HepG2 (cell line): ENCODE data around the gene HOXA10. TPM values are rescaled to one million over a fixed set of nuclear protein-coding genes. Genes with fewer than 3 reads are reported as not detected.

ENCODE experiments used
- CBX1 ChIP-seq: IDR thresholded peaks from one replicate; pipeline ENCODE4 v1.6.1; 2016; ENCODE audit warnings: antibody characterized with exemption, low read depth
- KDM2A ChIP-seq: sonication (generic); formaldehyde crosslinking; IDR thresholded peaks from 2 replicates; pipeline ENCODE4 v1.4.0; 2020; ENCODE audit warnings: low read depth, missing genetic modification reagents, borderline replicate concordance
- ZBTB10 ChIP-seq: sonication (generic); formaldehyde crosslinking; IDR thresholded peaks from 2 replicates; pipeline ENCODE4 v1.4.0; 2020; ENCODE audit warnings: missing genetic modification reagents, borderline replicate concordance
- ZBTB7B ChIP-seq: sonication (generic); formaldehyde crosslinking; IDR thresholded peaks from 2 replicates; pipeline ENCODE4 v1.4.0; 2020; ENCODE audit warnings: missing genetic modification reagents
- ZNF337 ChIP-seq: sonication (generic); formaldehyde crosslinking; IDR thresholded peaks from 2 replicates; pipeline ENCODE4 v1.5.1; 2020; ENCODE audit warnings: missing genetic modification reagents, low read depth, mild to moderate bottlenecking, borderline replicate concordance
- ZNF550 ChIP-seq: sonication (generic); formaldehyde crosslinking; IDR thresholded peaks from 2 replicates; pipeline ENCODE4 v1.4.0; 2020; ENCODE audit warnings: mild to moderate bottlenecking, missing genetic modification reagents, borderline replicate concordance
- ZNF558 ChIP-seq: sonication (generic); formaldehyde crosslinking; IDR thresholded peaks from 2 replicates; pipeline ENCODE4 v1.9.0; 2022; ENCODE audit warnings: mild to moderate bottlenecking, missing genetic modification reagents, borderline replicate concordance
- ZNF644 ChIP-seq: IDR thresholded peaks from 2 replicates; pipeline ENCODE4 v1.6.1; 2016; ENCODE audit warnings: low read depth
- ZNF75D ChIP-seq: sonication (generic); formaldehyde crosslinking; IDR thresholded peaks from 2 replicates; pipeline ENCODE4 v1.8.1; 2023; ENCODE audit warnings: missing genetic modification reagents, mild to moderate bottlenecking, borderline replicate concordance
- polyA plus RNA-seq, 8 experiments: library from polyadenylated mRNA; depleted of rRNA in 3 of 8; stranded (reverse) in 7 of 8; unstranded in 1 of 8; fragments of >200 nt; fragmentation: Illumina TruSeq in 4 of 8; extraction: Trizol in 4 of 8; gene quantifications; 2 replicates each; pipeline versions ENCODE4 v1.2.1 to v1.2.3, GENCODE V29; 2011 to 2016; ENCODE audit warnings: low read depth in 4 of 8, missing spikeins in 1 of 8, mixed read lengths in 1 of 8; ENCODE audit not compliant: insufficient read depth in 1 of 8
- total RNA-seq, 5 experiments: library from RNA; depleted of rRNA; stranded (reverse); fragments of >200 nt; fragmentation: Illumina TruSeq; extraction: Trizol; gene quantifications; 2 replicates each; pipeline ENCODE4 v1.2.3, GENCODE V29; 2016; ENCODE audit warnings: low read depth in 1 of 5
- TF ChIP-seq, protein P1 (sequence below), 2 experiments: sonication (generic) in 1 of 2; formaldehyde crosslinking in 1 of 2; IDR thresholded peaks; 2 replicates each; pipeline versions ENCODE4 v1.4.0 to v1.6.1; 2016 to 2020; ENCODE audit warnings: borderline replicate concordance in 1 of 2, low read depth in 1 of 2, mild to moderate bottlenecking in 1 of 2, missing genetic modification reagents in 1 of 2
- TF ChIP-seq, protein P2 (sequence below): sonication (generic); formaldehyde crosslinking; IDR thresholded peaks from 2 replicates; pipeline ENCODE4 v1.5.0; 2020; ENCODE audit warnings: mild to moderate bottlenecking, missing genetic modification reagents, borderline replicate concordance

Gene HOXA10
- total and polyA plus RNA-seq, 2 of the 13 experiments (the other 11 are each of a cell fraction or from before 2014, with no cell fraction given): not detected

DNA sequence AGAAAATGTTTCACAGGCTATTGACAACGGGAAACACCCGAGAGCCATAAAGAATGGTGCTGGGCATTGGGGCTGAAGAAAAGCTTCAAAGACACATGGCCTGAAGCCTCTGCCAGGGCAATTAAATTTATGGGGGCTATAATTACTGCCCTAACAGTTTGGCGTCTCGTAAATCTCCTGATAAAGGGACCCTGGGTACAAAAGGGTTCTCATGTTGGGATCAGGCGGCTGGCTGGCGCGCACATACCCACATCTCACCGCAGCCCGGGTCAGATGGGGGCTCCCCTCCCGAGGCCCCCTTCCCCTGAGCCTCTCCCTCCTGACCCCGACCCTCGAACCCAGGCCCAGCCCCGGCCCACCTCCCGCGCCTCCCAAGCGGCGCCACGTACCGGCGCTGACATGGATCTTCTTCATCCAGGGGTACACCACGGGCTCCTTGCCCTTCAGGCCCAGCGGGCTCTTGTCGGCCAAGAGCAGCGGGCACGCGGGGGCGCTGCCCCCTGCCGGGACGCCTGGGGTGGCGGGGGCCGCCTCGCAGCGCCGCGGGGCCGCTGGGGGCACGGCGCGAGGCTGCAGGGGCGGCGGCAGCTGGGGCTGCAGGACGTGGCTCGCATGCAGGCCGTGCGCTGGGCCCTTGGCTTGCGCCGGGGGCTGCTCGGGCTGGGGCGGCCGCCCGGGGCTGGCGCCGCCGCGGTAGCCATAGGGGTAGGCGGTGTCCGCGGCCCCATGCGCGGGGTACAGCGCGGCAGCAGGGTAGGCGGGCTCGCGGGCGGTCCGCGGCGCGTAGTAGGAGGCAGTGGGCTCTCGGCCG is 44.2 kb downstream of the HOXA10 start (continued):
- TF ChIP-seq, protein P1, sequence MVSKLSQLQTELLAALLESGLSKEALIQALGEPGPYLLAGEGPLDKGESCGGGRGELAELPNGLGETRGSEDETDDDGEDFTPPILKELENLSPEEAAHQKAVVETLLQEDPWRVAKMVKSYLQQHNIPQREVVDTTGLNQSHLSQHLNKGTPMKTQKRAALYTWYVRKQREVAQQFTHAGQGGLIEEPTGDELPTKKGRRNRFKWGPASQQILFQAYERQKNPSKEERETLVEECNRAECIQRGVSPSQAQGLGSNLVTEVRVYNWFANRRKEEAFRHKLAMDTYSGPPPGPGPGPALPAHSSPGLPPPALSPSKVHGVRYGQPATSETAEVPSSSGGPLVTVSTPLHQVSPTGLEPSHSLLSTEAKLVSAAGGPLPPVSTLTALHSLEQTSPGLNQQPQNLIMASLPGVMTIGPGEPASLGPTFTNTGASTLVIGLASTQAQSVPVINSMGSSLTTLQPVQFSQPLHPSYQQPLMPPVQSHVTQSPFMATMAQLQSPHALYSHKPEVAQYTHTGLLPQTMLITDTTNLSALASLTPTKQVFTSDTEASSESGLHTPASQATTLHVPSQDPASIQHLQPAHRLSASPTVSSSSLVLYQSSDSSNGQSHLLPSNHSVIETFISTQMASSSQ (IDR thresholded peaks at IDR 0.05; ENCODE audit: low read depth): no peak
- TF ChIP-seq, protein P1 (CRISPR knock-in tag; IDR thresholded peaks at IDR 0.05; ENCODE audit: borderline replicate concordance): no peak
- TF ChIP-seq ZBTB7B (no peak), KDM2A (peak; percentile 77), ZNF75D (no peak), CBX1 (no peak), ZNF550 (CRISPR knock-in tag) (no peak), ZNF558 (CRISPR knock-in tag) (0 out of 2 replicates have a peak, but pooled peaks have one; percentile 1), ZNF644 (CRISPR knock-in tag) (no peak), ZBTB10 (0 out of 2 replicates have a peak, but pooled peaks have one; percentile 55), ZNF337 (CRISPR knock-in tag) (no peak)
- TF ChIP-seq, protein P2, sequence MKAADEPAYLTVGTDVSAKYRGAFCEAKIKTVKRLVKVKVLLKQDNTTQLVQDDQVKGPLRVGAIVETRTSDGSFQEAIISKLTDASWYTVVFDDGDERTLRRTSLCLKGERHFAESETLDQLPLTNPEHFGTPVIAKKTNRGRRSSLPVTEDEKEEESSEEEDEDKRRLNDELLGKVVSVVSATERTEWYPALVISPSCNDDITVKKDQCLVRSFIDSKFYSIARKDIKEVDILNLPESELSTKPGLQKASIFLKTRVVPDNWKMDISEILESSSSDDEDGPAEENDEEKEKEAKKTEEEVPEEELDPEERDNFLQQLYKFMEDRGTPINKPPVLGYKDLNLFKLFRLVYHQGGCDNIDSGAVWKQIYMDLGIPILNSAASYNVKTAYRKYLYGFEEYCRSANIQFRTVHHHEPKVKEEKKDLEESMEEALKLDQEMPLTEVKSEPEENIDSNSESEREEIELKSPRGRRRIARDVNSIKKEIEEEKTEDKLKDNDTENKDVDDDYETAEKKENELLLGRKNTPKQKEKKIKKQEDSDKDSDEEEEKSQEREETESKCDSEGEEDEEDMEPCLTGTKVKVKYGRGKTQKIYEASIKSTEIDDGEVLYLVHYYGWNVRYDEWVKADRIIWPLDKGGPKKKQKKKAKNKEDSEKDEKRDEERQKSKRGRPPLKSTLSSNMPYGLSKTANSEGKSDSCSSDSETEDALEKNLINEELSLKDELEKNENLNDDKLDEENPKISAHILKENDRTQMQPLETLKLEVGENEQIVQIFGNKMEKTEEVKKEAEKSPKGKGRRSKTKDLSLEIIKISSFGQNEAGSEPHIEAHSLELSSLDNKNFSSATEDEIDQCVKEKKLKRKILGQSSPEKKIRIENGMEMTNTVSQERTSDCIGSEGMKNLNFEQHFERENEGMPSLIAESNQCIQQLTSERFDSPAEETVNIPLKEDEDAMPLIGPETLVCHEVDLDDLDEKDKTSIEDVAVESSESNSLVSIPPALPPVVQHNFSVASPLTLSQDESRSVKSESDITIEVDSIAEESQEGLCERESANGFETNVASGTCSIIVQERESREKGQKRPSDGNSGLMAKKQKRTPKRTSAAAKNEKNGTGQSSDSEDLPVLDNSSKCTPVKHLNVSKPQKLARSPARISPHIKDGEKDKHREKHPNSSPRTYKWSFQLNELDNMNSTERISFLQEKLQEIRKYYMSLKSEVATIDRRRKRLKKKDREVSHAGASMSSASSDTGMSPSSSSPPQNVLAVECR (CRISPR knock-in tag): no peak
